ENCODE data around the gene GNAL.

DNA sequence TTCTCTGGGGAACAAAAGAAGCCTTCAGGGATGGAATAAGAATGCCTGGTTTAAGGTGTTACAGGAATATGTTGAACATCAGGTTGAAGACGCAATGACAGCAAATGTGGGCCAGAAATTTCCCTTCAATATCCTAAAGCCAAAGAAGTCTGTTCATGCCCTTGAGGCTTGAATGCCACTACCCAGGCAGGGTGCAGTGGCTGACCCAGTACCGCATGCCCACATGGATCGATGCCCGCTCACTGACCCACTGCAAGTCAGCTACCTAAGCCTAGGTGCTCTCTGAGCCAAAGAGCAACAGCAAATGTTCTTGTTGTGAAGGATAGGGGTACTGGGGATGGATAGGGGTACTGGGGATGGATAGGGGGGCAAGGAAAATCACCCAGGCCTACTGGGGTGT, 58.2 kb downstream of the GNAL start:
- no peak for TF ChIP-seq CTCF (IDR thresholded peaks at IDR 0.05)
- no peak for TF ChIP-seq EZH2 (IDR thresholded peaks at IDR 0.05)

All from neural progenitor cell (in vitro differentiated cells).